SW480 (cell line): ENCODE results near the gene COMMD1.
"Not testable (repeated sequence)": the region's sequence is repeated elsewhere in the genome, so short reads cannot be mapped to it uniquely, and the experiment has no call there.

ENCODE experiments used
- DNase-seq: peaks from one replicate; pipeline ENCODE4 v3.0.0-alpha.2; 2016; ENCODE audit warnings: low spot score

Gene COMMD1

GRCh38 chr2:62142054-62142453, 236.6 kb downstream of the COMMD1 start:
- no peak for DNase-seq

GRCh38 chr2:62143696-62144095, 238.2 kb downstream of the COMMD1 start:
- no peak for DNase-seq

GRCh38 chr2:62144689-62145477, 239.4 kb downstream of the COMMD1 start:
- DNase-seq = no peak

GRCh38 chr2:62145478-62146100, 240.1 kb downstream of the COMMD1 start:
- no peak for DNase-seq

DNA sequence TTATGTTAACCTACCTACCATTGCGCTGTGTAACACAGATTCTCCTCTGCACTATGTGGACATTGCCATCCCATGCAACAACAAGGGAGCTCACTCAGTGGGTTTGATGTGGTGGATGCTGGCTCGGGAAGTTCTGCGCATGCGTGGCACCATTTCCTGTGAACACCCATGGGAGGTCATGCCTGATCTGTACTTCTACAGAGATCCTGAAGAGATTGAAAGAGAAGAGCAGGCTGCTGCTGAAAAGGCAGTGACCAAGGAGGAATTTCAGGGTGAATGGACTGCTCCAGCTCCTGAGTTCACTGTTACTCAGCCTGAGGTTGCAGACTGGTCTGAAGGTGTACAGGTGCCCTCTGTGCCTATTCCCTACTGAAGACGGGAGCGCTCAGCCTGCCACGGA, 241.3 kb downstream of the COMMD1 start:
- DNase-seq = not testable (repeated sequence)

- DNase-seq = no peak
Observed at GRCh38 chr2:62147610-62148301, 242.3 kb downstream of the COMMD1 start.

DNA sequence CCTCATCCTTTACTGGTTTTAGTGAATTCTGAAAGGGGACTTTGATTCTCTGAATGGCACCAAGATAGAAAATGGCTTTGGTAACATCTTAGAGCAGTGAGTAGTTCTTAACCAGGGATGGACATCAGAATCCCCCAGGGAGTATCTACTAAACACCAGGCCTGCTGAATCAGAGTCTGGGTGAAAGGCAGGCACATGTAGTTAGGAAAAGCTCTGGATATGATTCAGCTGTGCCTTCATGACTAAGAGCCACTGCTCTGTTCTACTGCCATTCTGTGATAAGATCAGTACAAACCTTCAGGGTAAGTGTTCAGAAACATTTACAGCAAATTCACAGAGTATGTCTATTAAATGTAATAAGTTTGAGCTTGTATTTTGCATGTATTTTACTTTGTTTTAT, 244.2 kb downstream of the COMMD1 start:
- no peak for DNase-seq

GRCh38 chr2:62150597-62151305, 245.3 kb downstream of the COMMD1 start:
- DNase-seq = no peak

DNA sequence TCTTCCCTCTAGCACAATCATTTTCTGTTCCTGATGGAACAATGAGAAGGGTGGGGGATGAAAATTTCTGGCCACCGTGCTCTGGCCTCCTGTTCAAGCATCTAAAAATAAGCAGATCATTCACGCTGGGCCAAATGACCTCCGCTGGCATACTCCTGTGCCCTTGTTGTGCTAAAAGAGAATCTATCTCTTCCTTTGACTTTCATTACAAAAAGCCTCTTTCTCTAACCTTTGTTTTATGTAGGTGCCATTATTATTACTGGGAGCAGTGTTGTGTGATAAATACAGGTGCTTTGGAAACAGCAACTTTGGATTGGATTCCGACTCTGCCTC, 245.8 kb downstream of the COMMD1 start:
- DNase-seq = no peak

DNA sequence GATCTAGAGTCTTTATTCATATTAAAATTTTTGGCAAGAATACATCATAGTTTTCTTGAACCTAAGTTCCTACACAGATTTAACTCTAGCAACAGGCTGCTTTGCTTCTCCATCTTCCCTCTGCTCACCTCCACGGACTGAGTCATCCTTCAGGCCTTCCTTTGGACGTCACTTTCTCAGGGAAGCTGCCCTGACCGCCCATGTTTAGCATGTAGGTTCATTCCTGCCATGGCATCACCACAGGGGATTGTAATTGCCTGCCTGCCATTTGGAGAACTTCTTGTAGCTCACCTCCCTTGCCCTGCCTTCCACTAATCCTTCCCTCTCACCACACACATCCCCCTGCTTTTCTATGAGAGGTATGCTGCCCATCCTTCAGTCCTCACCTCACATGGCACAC, 246.5 kb downstream of the COMMD1 start:
- no peak for DNase-seq

GRCh38 chr2:62156861-62157496, 251.5 kb downstream of the COMMD1 start:
- no peak for DNase-seq

- no peak for DNase-seq
Observed at GRCh38 chr2:62158444-62159121, 253.1 kb downstream of the COMMD1 start.

DNA sequence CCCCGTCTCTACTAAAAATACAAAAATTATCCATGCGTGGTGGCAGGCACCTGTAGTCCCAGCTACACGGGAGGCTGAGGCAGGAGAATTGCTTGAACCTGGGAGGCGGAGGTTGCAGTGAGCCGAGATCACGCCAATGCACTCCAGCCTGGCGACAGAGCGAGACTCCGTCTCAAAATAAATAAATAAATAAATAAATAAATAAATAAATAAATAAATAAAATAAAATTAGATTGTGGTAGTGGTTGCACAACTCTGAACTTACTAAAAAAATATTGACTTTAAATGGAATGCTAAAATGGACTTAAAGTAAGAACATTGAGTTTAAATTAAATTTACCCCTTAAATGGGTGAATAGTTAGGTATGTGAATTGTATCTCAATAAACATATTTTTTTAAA, 255.2 kb downstream of the COMMD1 start:
- DNase-seq = not testable (repeated sequence)

GRCh38 chr2:62163106-62163831, 257.8 kb downstream of the COMMD1 start:
- no peak for DNase-seq

DNA sequence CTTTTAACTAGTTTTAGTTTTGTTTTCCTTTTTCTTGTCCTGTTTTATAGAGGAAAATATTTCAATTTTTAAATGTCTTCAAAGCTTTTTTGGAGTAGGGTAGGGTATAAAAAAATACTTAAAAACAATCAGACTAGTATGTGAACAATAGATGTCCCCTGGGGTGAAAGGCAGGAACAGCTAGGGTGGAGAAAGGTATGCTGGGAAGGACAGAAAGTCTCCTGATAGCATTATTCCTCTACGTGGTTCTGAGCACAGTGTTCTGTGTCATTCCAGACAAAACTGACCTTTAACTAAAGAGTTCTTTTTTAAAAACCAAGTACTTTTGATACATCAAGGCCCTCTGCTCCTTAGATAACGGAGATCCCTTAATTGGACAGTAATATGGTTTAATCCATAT, 258.4 kb downstream of the COMMD1 start:
- DNase-seq = no peak

- DNase-seq = no peak
Observed at GRCh38 chr2:62175728-62176127, 270.3 kb downstream of the COMMD1 start.

DNA sequence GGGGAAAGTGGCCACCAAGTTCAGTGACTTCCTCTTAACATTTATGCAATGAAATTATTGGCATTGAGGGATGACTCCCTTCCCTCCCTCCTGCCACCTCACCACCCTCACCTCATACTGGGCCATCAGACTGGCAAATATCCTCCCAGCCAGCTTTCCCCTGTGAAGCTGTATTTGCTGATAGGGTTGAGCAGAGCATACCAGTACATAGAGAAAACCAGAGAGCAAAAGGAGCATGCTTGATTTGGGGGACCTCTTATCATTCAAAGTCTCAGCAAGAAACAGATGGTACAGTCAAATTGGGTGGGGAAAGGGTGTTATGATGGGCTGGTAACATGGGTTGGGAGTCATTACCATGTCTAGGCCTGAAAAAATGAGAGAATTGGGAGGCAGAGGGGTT, 271.3 kb downstream of the COMMD1 start:
- no peak for DNase-seq

- DNase-seq = no peak
Observed at GRCh38 chr2:62177392-62178049, 272.0 kb downstream of the COMMD1 start.

DNA sequence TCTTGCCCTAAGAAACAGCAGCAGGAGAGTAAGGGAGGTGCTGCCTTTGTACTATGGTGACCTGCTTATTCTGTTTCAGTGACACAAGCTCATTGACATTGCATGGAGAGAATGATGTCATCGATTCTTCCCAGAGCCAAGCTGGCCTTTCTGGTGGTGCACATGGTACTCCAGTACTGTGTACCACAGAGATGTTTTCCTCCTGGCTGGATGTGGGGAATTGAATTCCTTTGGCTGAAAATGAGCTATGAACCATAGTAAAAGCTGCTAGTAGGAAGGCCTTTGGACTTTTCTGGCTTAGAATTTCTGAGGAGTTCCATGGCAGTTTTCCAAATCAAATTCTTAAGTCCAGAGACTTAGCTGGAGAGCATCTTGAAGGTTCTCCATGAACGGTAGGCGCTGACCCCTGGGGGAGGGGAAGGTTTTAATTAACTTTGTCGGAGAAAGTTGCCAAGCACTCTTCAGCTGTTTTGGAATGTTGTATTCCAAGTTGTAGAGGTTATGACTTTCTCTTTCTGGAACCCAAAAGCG, 273.3 kb downstream of the COMMD1 start:
- no peak for DNase-seq

GRCh38 chr2:62180975-62181374, 275.5 kb downstream of the COMMD1 start:
- no peak for DNase-seq
